K562 (cell line): ENCODE results near the gene CWC22. TPM values are rescaled to one million over a fixed set of nuclear protein-coding genes. Genes with fewer than 3 reads are reported as not detected.

Experiments
- ATAC-seq: fragments of 200-7000 bp; cut with Tn5 transposase; 3 replicates; pipeline ENCODE4 v1.9.1; 2020; ENCODE audit warnings: moderate library complexity
- BruUV-seq: library from RNA; stranded (reverse); fragments of 400-500 nt; replicated peaks from 2 replicates; lab custom pipeline; 2021; lab: Mats Ljungman, UMichigan
- CTCF ChIA-PET: fragments of 300-600 bp; formaldehyde crosslinking; extraction: SDS; loops from one replicate; lab custom pipeline; 2021; ENCODE audit warnings: low intra/inter-chr PET ratio; lab: Yijun Ruan, JAX
- POLR2A ChIA-PET: fragments of 300-600, 350-650 bp; sonication (Branson Sonifier 250); formaldehyde crosslinking; extraction: SDS; loops from one replicate; lab custom pipeline; 2021; ENCODE audit warnings: antibody characterized with exemption, inconsistent platforms; lab: Yijun Ruan, JAX
- DNase-seq, 4 experiments: peaks; one replicate each; pipeline versions ENCODE4 v3.0.0 to v3.0.0-alpha.2; 2011 to 2018; ENCODE audit warnings: low spot score in 3 of 4, mixed read lengths in 3 of 4; ENCODE audit errors: extremely low read depth in 1 of 4
- FAIRE-seq: peaks from 2 replicates; lab custom pipeline; 2011; peaks lifted over from hg19 to GRCh38; lab: Jason Lieb, UNC
- H2AFZ ChIP-seq: 2 replicates; pipeline ENCODE4 v1.6.0; 2011; ENCODE audit warnings: low read depth, low read length, control low read depth, inconsistent platforms
- H3K27ac ChIP-seq: fragments of 200-600 bp; 3 replicates; pipeline ENCODE4 v1.8.0; 2011; ENCODE audit warnings: low read depth, mild to moderate bottlenecking, control low read depth, inconsistent platforms, low read length, moderate library complexity, mixed read lengths; ENCODE audit errors: extremely low read depth
- H3K27me3 ChIP-seq, 2 experiments: fragments of 300-600 bp in 1 of 2; 2 replicates in 1 of 2; 3 replicates in 1 of 2; pipeline versions ENCODE4 v1.6.0 to v1.8.0; 2011; ENCODE audit warnings: inconsistent platforms in 2 of 2, low read length in 2 of 2, mild to moderate bottlenecking in 1 of 2, mixed read lengths in 1 of 2, moderate library complexity in 1 of 2; ENCODE audit not compliant: control insufficient read depth in 2 of 2, insufficient read depth in 2 of 2
- H3K36me3 ChIP-seq: fragments of 300-600 bp; 3 replicates; pipeline ENCODE4 v1.8.0; 2011; ENCODE audit warnings: mild to moderate bottlenecking, low read length, inconsistent platforms; ENCODE audit not compliant: control insufficient read depth, insufficient read depth
- H3K4me1 ChIP-seq, 2 experiments: fragments of 200-600 bp in 1 of 2; replicated peaks in 1 of 2; 2 replicates in 1 of 2; 3 replicates in 1 of 2; pipeline versions ENCODE4 v1.5.1 to v1.8.0; 2011; ENCODE audit warnings: inconsistent platforms in 2 of 2, low read length in 2 of 2, mild to moderate bottlenecking in 1 of 2, mixed read lengths in 1 of 2, moderate library complexity in 1 of 2; ENCODE audit not compliant: control insufficient read depth in 2 of 2, insufficient read depth in 2 of 2
- H3K4me2 ChIP-seq: 2 replicates; pipeline ENCODE4 v1.6.1; 2011; ENCODE audit warnings: low read length, control low read depth, inconsistent platforms, mixed read lengths; ENCODE audit not compliant: insufficient read depth
- H3K4me3 ChIP-seq: fragments of 200-600 bp; sonication (generic), shearing (Covaris generic); 2 replicates; pipeline ENCODE4 v1.5.1; 2016; ENCODE audit warnings: control low read depth, inconsistent platforms
- H3K79me2 ChIP-seq: fragments of 200-600 bp; 3 replicates; pipeline ENCODE4 v1.8.0; 2011; ENCODE audit warnings: low read length, inconsistent platforms; ENCODE audit not compliant: control insufficient read depth, insufficient read depth
- H3K9ac ChIP-seq, 2 experiments: 2 replicates each; pipeline versions ENCODE4 v1.6.0 to v1.6.1; 2011; ENCODE audit warnings: low read depth in 2 of 2, low read length in 2 of 2, control low read depth in 1 of 2, inconsistent platforms in 1 of 2, mild to moderate bottlenecking in 1 of 2, mixed read lengths in 1 of 2; ENCODE audit not compliant: insufficient read depth in 1 of 2
- H3K9me1 ChIP-seq: one replicate; pipeline ENCODE4 v1.6.0; 2011; ENCODE audit warnings: inconsistent platforms, mild to moderate bottlenecking, low read length, moderate library complexity; ENCODE audit not compliant: control insufficient read depth, insufficient read depth
- H3K9me3 ChIP-seq: replicated peaks from 2 replicates; pipeline ENCODE4 v1.5.1; 2011; ENCODE audit warnings: low read depth, low read length, inconsistent platforms; ENCODE audit not compliant: control insufficient read depth, insufficient read depth
- H4K20me1 ChIP-seq: replicated peaks from 2 replicates; pipeline ENCODE4 v1.6.1; 2011; ENCODE audit warnings: low read length, inconsistent platforms, mixed read lengths; ENCODE audit not compliant: control insufficient read depth, insufficient read depth
- ATF4 ChIP-seq: fragments of 450-650 bp; formaldehyde crosslinking; IDR thresholded peaks from 2 replicates; pipeline ENCODE4 v1.4.0; 2022; ENCODE audit warnings: mild to moderate bottlenecking, moderate library complexity
- CCNT2 ChIP-seq: IDR thresholded peaks from 2 replicates; pipeline ENCODE4 v1.6.1; 2011; ENCODE audit warnings: borderline replicate concordance, low read depth, mild to moderate bottlenecking, moderate library complexity, mixed read lengths, low read length; ENCODE audit not compliant: insufficient read length; ENCODE audit errors: extremely low read depth
- RBFOX2 ChIP-seq: fragments of 200-400 bp; formaldehyde crosslinking; IDR thresholded peaks from 2 replicates; pipeline ENCODE4 v1.6.1; 2017; ENCODE audit warnings: low read depth, mild to moderate bottlenecking, low read length, moderate library complexity
- STAG1 ChIP-seq: sonication (generic); formaldehyde crosslinking; IDR thresholded peaks from 2 replicates; pipeline ENCODE4 v1.5.0; 2020; ENCODE audit warnings: missing genetic modification reagents, borderline replicate concordance
- WGBS: fragments of 100-300 bp; shearing (Covaris generic); methylation state at CpG from one replicate; pipeline ENCODE4 v1.1.6; 2016; ENCODE audit warnings: low coverage, mixed read lengths; ENCODE audit not compliant: insufficient coverage; ENCODE audit errors: missing lambda C conversion rate; 5-methylcytosine and 5-hydroxymethylcytosine counted together
- in situ Hi-C: fragments of 300-500 bp; cut with MboI; formaldehyde crosslinking; loops from 4 replicates; pipeline ENCODE4 v1.15.0; 2018; ENCODE audit warnings: inconsistent platforms, mixed read lengths
- intact Hi-C: fragments of 100-400 bp; cut with micrococcal nuclease; formaldehyde crosslinking; loops from 2 replicates; pipeline ENCODE4 v1.14.2; 2022
- polyA plus RNA-seq, 8 experiments: library from polyadenylated mRNA; depleted of rRNA in 4 of 8; stranded (reverse) in 5 of 8; unstranded in 3 of 8; fragments of >200 nt; fragmentation: Nextera tagmentation in 2 of 8; fragmentation: Illumina TruSeq in 1 of 8; extraction: Ambion mirVana in 2 of 8; extraction: Trizol in 1 of 8; gene quantifications; 2 replicates each; pipeline versions ENCODE4 v1.2.1 to v1.2.3, GENCODE V29; 2011 to 2014; ENCODE audit warnings: inconsistent platforms in 1 of 8, missing spikeins in 1 of 8
- total RNA-seq, 7 experiments: library from RNA; depleted of rRNA in 6 of 7; stranded (reverse); fragments of >200 nt in 6 of 7; fragmentation: Illumina TruSeq in 2 of 7; extraction: Trizol in 2 of 7; gene quantifications; 2 replicates each; pipeline versions ENCODE4 v1.2.1 to v1.2.3, GENCODE V29; 2011 to 2021; ENCODE audit warnings: low replicate concordance in 1 of 7
- TF ChIP-seq, protein P1 (sequence below): fragments of 250-450 bp; sonication (Bioruptor Pico); IDR thresholded peaks from 2 replicates; pipeline ENCODE4 v1.5.0; 2020; ENCODE audit warnings: mild to moderate bottlenecking, borderline replicate concordance
- TF ChIP-seq, protein P2 (sequence below): fragments of 200-600 bp; sonication (generic); IDR thresholded peaks from one replicate; pipeline ENCODE4 v1.6.1; 2012; ENCODE audit warnings: mild to moderate bottlenecking, low read depth, low read length, inconsistent platforms

CWC22 gene
- total and polyA plus RNA-seq, 9 of the 15 experiments (the other 6 are each of a cell fraction or from before 2014, with no cell fraction given) = 14.5 to 54.2 (median 36.7) TPM

DNA sequence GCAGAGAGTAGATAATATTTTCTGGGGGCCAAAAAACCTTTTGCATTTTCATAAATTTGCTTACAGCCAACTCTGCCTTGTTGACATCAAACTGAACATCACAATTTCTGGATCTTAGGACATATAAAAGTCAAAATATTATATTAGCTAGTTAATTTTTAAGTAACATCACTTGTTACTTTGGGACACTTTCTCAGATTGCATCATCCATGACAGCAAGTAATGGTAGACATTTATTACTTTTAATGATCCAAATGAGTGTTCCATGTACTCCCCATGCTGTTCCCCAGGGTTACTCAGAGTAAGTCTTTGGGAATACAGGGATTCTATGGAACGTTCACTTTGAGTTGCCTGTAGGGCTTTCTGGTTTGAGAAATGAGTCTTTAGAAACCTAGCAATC lies 39.1 kb upstream of the CWC22 start:
- H3K9me3 ChIP-seq = no peaks in the 10 kb centered on the region
- DNase-seq (no peak), FAIRE-seq (no peak), ATAC-seq (no peak)
- POLR2A ChIA-PET = no interaction called here
- in situ Hi-C loops (no loop called here), intact Hi-C loops (no loop called here)
- 6% methylated on average over 1 of the region's 1 CpG for WGBS
- no peaks in the 10 kb centered on the region for H4K20me1 ChIP-seq
- no peaks in the 10 kb centered on the region for H3K4me1 ChIP-seq
- no peak overlapping the region for H3K4me3 ChIP-seq
- no peak overlapping the region for H3K27ac ChIP-seq
- no peak overlapping the region for H3K4me2 ChIP-seq
- no peak overlapping the region for H2AFZ ChIP-seq
- H3K9me1 ChIP-seq = no peaks in the 10 kb centered on the region
- CTCF ChIA-PET = no interaction called here
- H3K9ac ChIP-seq = no peak overlapping the region
- no peaks in the 10 kb centered on the region for H3K79me2 ChIP-seq
- no TSS peak for BruUV-seq
- no peaks in the 10 kb centered on the region for H3K27me3 ChIP-seq
- H3K36me3 ChIP-seq = no peaks in the 10 kb centered on the region
- TF ChIP-seq, protein P1, sequence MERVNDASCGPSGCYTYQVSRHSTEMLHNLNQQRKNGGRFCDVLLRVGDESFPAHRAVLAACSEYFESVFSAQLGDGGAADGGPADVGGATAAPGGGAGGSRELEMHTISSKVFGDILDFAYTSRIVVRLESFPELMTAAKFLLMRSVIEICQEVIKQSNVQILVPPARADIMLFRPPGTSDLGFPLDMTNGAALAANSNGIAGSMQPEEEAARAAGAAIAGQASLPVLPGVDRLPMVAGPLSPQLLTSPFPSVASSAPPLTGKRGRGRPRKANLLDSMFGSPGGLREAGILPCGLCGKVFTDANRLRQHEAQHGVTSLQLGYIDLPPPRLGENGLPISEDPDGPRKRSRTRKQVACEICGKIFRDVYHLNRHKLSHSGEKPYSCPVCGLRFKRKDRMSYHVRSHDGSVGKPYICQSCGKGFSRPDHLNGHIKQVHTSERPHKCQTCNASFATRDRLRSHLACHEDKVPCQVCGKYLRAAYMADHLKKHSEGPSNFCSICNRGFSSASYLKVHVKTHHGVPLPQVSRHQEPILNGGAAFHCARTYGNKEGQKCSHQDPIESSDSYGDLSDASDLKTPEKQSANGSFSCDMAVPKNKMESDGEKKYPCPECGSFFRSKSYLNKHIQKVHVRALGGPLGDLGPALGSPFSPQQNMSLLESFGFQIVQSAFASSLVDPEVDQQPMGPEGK (CRISPR knock-in tag) = no peak
- peak; percentile 62; the same call in 1 of the 2 replicates for TF ChIP-seq ATF4
- no peak for TF ChIP-seq STAG1 (CRISPR knock-in tag)
- TF ChIP-seq RBFOX2 = no peak
- no peak for TF ChIP-seq CCNT2
- TF ChIP-seq, protein P2, sequence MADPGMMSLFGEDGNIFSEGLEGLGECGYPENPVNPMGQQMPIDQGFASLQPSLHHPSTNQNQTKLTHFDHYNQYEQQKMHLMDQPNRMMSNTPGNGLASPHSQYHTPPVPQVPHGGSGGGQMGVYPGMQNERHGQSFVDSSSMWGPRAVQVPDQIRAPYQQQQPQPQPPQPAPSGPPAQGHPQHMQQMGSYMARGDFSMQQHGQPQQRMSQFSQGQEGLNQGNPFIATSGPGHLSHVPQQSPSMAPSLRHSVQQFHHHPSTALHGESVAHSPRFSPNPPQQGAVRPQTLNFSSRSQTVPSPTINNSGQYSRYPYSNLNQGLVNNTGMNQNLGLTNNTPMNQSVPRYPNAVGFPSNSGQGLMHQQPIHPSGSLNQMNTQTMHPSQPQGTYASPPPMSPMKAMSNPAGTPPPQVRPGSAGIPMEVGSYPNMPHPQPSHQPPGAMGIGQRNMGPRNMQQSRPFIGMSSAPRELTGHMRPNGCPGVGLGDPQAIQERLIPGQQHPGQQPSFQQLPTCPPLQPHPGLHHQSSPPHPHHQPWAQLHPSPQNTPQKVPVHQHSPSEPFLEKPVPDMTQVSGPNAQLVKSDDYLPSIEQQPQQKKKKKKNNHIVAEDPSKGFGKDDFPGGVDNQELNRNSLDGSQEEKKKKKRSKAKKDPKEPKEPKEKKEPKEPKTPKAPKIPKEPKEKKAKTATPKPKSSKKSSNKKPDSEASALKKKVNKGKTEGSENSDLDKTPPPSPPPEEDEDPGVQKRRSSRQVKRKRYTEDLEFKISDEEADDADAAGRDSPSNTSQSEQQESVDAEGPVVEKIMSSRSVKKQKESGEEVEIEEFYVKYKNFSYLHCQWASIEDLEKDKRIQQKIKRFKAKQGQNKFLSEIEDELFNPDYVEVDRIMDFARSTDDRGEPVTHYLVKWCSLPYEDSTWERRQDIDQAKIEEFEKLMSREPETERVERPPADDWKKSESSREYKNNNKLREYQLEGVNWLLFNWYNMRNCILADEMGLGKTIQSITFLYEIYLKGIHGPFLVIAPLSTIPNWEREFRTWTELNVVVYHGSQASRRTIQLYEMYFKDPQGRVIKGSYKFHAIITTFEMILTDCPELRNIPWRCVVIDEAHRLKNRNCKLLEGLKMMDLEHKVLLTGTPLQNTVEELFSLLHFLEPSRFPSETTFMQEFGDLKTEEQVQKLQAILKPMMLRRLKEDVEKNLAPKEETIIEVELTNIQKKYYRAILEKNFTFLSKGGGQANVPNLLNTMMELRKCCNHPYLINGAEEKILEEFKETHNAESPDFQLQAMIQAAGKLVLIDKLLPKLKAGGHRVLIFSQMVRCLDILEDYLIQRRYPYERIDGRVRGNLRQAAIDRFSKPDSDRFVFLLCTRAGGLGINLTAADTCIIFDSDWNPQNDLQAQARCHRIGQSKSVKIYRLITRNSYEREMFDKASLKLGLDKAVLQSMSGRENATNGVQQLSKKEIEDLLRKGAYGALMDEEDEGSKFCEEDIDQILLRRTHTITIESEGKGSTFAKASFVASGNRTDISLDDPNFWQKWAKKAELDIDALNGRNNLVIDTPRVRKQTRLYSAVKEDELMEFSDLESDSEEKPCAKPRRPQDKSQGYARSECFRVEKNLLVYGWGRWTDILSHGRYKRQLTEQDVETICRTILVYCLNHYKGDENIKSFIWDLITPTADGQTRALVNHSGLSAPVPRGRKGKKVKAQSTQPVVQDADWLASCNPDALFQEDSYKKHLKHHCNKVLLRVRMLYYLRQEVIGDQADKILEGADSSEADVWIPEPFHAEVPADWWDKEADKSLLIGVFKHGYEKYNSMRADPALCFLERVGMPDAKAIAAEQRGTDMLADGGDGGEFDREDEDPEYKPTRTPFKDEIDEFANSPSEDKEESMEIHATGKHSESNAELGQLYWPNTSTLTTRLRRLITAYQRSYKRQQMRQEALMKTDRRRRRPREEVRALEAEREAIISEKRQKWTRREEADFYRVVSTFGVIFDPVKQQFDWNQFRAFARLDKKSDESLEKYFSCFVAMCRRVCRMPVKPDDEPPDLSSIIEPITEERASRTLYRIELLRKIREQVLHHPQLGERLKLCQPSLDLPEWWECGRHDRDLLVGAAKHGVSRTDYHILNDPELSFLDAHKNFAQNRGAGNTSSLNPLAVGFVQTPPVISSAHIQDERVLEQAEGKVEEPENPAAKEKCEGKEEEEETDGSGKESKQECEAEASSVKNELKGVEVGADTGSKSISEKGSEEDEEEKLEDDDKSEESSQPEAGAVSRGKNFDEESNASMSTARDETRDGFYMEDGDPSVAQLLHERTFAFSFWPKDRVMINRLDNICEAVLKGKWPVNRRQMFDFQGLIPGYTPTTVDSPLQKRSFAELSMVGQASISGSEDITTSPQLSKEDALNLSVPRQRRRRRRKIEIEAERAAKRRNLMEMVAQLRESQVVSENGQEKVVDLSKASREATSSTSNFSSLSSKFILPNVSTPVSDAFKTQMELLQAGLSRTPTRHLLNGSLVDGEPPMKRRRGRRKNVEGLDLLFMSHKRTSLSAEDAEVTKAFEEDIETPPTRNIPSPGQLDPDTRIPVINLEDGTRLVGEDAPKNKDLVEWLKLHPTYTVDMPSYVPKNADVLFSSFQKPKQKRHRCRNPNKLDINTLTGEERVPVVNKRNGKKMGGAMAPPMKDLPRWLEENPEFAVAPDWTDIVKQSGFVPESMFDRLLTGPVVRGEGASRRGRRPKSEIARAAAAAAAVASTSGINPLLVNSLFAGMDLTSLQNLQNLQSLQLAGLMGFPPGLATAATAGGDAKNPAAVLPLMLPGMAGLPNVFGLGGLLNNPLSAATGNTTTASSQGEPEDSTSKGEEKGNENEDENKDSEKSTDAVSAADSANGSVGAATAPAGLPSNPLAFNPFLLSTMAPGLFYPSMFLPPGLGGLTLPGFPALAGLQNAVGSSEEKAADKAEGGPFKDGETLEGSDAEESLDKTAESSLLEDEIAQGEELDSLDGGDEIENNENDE = no peak
